Stimulated activated CD8-positive, alpha-beta memory T cell treated with anti-CD3 and anti-CD28 coated beads, Interleukin-15, amount 100 ng/mL, for 48 hours (primary cell): ENCODE results near the gene PPP1R1A.

ENCODE experiments used
- DNase-seq, 2 donors: peaks; one replicate each; pipeline ENCODE4 v3.0.0-alpha.2; 2020; ENCODE audit warnings: low read depth in 2 of 2

Gene PPP1R1A

DNA sequence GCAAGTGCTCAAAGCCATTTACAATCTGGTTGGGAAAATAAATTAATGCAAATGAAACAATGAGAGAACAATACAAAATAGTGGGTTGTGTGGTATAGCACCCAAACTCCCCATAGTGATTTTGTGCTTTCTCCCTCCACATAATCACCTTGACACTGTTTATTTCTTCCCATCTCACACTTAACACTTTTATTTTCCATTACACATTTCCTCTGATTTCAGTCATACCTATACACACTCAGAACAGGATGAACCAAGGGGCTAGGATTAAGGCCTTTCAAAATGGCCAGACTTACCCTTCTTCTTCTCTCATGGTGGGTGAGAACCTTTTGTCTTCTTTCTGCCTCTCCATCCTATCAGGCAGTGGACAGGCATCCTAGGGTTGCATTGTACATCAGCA is 53.0 kb downstream of the PPP1R1A start:
- DNase-seq: no peak

DNA sequence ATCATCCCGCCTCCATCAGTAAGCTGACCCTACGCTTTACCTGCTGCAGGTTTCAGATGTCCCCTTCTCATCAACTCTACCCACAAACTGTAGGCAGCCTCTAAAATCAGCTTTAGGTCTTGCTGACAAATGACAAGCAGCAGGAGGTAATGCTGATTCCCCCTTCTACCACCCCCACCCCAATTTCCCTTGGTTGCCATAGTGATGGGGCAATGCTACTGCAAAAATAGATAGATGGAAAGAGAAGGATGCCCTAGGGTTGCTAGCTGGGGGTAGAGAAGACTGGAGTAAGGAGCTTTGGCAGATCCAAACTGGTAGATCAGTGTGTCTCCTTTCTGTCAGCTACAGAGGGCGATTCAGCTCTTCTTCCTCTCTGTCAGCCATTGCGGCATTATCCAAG is 58.9 kb downstream of the PPP1R1A start:
- no peak for DNase-seq
